ENCODE measurements around the gene NXNL2. TPM values are rescaled to one million over a fixed set of nuclear protein-coding genes. Genes with fewer than 3 reads are reported as not detected.

Gene NXNL2
- total RNA-seq, 2 experiments from 2014 or later = not detected

- POLR2A ChIA-PET = no interaction called here
Measured at GRCh38 chr9:88577256-88578120, 42.5 kb downstream of the NXNL2 start.

GRCh38 chr9:88578121-88579049 lies 43.4 kb downstream of the NXNL2 start:
- POLR2A ChIA-PET = no interaction called here
- CTCF ChIA-PET = interaction anchor here (0.6 kb wide), 1 partner anchor 24 kb away, joined by 3 read pairs; no protein-coding TSS in a partner anchor

More at GRCh38 chr9:88577256-88578120, 42.5 kb downstream of the NXNL2 start:
- CTCF ChIA-PET = no interaction called here

GRCh38 chr9:88579050-88579715 lies 44.2 kb downstream of the NXNL2 start:
- CTCF ChIA-PET = interaction anchor here (0.6 kb wide), 1 partner anchor 25 kb away, joined by 3 read pairs; no protein-coding TSS in a partner anchor
- POLR2A ChIA-PET = no interaction called here

GRCh38 chr9:88580961-88581360 lies 46.0 kb downstream of the NXNL2 start:
- POLR2A ChIA-PET = no interaction called here
- CTCF ChIA-PET = no interaction called here

- ChIA-PET POLR2A (no interaction called here), CTCF (interaction anchor here (0.6 kb wide), 1 partner anchor 321 kb away, joined by 3 read pairs; no protein-coding TSS in a partner anchor)
Measured at GRCh38 chr9:88583901-88584596, 49.1 kb downstream of the NXNL2 start.

GRCh38 chr9:88585426-88585825 lies 50.4 kb downstream of the NXNL2 start:
- POLR2A ChIA-PET = no interaction called here
- CTCF ChIA-PET = no interaction called here

DNA sequence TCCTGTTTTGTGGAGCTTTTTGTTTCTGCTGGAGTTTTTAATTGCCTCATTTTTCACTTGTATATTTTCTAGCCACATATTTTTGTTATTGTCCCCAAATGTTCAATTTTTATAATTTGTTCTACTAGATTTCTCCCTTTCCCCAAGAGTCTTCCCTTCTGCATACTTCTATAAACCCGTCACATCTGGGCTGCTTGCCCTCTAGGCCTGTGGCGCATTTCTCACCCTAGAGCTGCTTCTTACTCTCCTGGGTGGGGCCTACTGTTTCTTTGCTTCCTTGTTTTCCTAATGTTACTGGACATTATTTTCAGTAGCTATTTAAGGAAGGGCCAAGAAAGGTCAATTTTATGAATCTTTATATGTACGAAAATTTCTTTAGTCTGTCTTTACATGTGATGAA lies 51.5 kb downstream of the NXNL2 start:
- ChIA-PET CTCF (no interaction called here), POLR2A (no interaction called here)

DNA sequence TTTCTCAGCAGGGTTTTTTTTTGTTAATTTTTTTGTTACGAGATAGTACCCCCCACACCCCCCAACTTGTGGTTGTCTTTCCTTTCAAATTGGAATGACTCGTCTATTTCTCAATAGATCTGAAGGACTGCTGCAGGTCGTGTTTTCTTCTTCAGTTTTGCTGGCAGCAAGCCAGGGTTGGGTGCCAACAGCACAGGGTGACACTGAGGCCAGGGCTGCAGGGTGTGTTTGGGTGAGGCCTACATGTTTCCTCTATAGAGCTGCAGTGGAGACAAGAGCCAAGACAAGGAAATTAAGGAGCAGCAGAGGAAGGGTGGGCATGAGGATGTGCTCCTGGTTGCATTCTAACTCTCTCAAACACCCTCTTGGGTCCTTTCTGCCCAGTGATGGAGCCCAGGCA lies 52.2 kb downstream of the NXNL2 start:
- ChIA-PET POLR2A (no interaction called here), CTCF (no interaction called here)

DNA sequence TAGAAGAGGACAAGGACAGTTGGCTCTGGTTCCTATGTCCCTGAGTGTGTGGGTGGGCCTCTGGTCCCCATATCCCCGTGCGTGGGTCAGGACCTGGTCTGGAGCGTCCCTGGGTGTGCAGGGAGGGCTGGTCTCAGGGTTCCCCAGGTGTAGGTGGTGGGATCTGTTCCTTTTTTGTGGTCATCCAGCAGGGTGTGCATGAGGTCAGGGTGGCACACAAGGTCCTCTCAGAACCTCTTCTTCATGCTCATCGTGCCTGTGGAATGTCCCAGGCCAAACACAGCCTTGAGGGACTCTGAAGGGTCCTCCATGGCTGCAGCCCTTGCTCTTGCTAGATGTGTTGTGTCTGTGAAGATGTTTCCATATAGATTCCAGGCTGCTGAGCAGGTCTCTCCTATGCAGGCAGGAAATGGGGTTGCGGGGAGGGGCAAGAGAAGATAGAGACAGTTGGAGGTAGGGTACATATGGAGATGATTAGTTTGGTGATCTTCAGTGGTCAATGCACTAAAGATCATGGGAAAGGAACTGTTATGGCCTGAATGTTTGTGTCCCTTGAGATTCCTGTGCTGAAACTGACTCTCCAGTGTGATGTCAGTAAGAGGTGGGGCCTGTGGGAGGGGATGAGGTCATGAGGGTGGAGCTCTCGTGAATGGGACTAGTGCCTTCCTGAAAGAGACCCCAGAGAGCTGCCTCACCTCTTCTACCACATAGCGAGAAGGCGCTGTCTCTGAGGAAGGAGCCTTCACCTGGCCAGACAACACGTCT lies 53.1 kb downstream of the NXNL2 start:
- ChIA-PET POLR2A (no interaction called here), CTCF (no interaction called here)

DNA sequence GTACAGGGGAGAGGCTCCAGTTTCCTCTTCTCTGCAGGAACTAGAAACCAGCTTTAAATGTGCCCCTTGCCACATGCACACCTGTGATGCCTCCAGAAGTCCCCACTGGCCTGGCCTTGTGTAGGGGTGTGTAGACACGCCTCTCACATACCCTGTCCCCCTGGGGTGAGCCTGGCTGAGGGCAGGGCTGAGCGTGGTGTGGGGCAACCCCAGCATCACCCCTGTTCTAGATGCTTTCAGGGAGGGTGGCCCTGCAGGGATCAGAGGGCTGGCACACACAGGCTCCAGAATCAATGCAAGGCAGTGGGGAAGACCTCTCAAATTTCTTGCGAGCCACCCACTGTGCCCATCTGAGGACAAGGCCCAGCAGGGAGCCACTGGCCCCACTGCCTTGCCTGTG lies 54.7 kb downstream of the NXNL2 start:
- ChIA-PET POLR2A (no interaction called here), CTCF (no interaction called here)

DNA sequence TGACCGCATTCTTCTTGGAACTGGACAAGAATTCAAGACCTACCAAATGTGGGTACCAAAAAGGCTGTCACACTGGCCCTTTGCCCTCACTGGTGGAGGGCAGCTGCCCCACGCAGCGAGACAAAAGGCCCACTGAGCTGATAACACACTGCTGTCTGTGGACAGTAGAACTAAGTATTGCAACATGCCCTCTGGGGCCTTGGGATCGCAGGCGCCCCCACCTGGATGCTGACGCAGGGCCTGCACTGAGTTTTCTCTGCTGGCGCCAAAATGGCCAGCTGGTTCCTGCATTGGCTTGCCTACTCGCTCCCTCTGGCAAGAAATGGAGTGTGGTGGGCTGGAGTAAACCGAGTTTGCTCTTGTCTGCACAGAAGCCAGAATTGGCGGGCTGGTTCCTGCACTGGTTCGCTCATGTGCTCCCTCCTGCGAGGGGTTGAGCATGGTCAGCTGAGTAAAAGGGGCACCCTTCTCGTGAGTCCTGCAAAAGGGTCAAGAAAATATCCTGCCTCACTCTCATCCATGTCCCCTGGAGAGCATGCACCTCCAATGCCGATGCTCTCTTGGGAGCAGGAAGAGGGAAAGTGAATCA lies 55.7 kb downstream of the NXNL2 start:
- ChIA-PET POLR2A (no interaction called here), CTCF (interaction anchor here (0.8 kb wide), 1 partner anchor 23 kb away, joined by 4 read pairs; no protein-coding TSS in a partner anchor)

DNA sequence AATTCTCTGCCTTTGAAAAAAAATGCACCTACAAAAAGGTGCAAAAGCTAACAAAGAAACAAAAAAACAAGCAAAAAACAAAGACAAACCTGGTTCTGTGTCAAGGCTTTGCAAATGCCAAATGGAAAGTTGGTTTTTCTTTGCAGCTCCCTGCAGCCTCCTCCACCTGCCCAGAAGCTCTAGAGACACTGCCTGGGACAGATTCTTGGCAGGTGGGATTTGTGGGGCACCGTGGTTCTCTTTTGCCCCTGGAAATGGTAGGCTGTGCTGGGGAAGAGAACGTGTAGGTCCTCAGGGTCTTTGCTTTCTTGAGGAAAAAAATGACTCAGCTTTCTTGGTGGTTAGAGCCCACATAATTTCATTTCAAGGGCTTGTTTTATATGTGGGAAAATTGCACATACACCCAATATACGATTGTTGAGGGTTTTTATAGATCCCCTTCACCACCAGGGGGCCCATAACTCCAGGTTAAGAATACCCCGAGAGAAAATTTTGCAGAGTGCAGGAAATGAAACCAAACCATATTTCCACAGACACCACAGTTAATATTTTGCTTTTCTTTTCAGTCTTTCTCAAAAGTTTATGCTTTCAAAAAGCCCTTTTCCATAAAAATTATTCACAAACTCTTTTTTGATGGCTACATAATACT lies 58.7 kb downstream of the NXNL2 start:
- CTCF ChIA-PET = no interaction called here
- POLR2A ChIA-PET = no interaction called here

Other genes with a start within 250 kb of the NXNL2 start
- gene SPIN1, start 146.7 kb upstream of the NXNL2 start, total RNA-seq = 10 to 100 TPM; 22.8 to 26.4 TPM